ENCODE results near the gene TRMT10C.
"Not testable (repeated sequence)": the region's sequence is repeated elsewhere in the genome, so short reads cannot be mapped to it uniquely, and the experiment has no call there.

Gene TRMT10C

GRCh38 chr3:101561630-101562328, at the start of gene TRMT10C:
TRMT10C (plus strand) TSS chr3:101561868; CDS start chr3:101564782, 2,914 bp downstream.
- peak; percentile 78 for DNase-seq (ENCODE audit: low read depth)

DNA sequence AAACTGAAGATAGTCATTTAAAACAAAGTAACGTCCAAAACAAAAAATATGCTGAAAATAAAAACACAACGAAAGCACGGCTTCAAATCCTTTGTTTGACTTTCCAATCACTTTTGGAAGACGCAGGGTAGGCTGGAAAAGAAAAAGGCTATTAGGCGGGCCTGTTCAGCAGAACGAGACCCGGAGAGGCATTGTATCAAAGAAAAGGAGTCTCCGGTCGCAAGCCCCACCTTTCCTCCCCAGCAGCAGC, 49.3 kb upstream of the TRMT10C start:
- DNase-seq (ENCODE audit: low read depth), result no peak

DNA sequence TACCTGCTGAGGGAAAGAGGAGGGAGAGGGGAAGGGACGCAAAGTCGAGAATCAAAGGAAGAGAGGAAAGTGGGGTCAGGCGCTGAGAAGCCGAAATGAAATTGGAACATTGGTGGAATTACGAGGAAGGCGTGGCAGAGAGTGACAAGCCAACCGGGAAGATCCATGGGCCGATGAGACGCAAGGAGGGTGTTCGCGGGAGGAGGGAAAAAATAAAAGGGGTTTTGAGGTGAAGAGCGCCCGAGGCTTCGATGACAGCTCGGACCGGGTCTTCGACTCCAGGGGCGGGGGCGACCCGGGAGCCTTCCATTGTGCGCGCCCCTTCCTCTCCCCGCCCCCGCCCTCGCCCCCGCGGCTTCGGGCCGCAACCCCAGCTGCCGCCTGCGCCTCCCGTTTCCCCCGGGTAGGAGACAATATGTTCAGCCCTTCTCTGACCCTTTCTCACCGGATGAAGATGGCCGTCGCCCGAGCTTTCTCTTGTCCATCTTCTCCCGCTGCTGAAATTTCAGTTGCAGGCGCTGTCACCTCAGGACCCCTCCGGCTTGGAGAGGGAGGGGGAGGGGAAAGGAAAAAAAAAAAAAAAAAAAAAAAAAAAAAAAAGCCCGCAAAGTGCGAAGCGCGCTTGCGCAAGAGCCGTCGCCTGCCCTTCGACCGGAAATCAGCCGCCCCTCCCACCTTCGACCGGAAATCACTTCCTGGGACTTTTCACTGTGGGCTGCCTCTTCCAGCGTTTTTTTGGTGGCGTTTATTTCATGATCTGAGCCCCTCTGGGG, 48.8 kb upstream of the TRMT10C start, which contains the start of gene SENP7:
Gene SENP7 (minus strand): TSS at position 567 of the 773 bp plus-strand sequence. CDS start 82 bp downstream, at position 485.
- peak; percentile 57 for DNase-seq (ENCODE audit: low read depth)

GRCh38 chr3:101513419-101513986, 48.2 kb upstream of the TRMT10C start:
- DNase-seq (ENCODE audit: low read depth), result no peak

GRCh38 chr3:101518421-101518871, 43.2 kb upstream of the TRMT10C start:
- no peak for DNase-seq (ENCODE audit: low read depth)

DNA sequence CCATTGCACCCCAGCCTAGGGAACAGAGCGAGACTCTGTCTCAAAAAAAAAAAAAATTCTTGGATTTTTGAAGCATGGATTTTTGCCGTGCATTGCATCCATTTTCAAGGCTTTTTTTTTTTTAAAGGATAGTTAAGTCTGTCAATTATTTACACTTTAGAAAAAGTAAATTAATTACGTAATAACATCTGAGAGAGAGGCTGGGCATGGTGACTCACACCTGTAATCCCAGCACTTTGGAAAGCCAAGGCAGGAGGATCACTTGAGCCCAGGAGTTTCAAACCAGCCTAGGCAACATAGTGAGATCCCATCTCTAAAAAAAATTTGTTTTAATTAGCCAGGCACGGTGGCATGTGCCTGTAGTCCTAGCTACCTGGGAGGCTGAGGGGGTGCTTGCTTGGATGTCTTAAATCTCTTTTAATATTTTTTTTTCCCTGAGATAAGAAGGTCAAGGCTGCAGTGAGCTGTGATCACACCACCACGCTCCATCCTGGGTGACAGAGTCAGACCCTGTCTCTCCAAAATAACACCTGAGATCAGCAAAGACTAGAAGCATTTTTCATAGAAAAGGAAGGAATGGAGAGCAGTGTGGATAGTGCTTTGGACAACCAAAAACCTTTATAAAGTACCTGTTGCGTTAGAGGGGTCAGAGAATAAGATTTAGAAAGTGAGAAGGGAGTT, 41.8 kb upstream of the TRMT10C start:
- DNase-seq (ENCODE audit: low read depth), result no peak

DNA sequence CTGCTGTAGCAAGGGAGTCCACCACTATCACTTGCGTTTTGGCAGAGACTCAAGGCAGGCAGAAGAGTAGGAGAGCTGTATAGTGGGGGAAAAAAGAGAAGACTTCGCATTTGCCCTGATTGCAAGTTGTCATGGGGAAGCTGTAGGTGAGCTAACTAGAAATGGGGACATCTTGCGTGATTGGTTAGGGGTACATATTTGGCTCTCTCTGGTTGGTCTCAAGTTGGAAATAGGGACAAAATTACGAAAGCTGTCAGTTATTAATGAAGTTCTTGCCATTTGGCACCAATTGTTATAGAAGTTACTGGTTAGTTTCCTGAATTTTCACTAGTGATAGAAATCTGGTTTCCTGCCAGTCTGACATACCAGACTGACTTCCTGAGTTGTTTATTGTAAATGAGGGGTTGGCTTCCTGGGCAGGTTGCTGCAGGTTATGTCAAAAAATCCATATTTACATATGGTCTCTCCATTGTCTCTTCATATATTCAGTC, 40.4 kb upstream of the TRMT10C start:
- DNase-seq (ENCODE audit: low read depth), result no peak

- no peak for DNase-seq (ENCODE audit: low read depth)
Observed at GRCh38 chr3:101527441-101527840, 34.2 kb upstream of the TRMT10C start.

DNA sequence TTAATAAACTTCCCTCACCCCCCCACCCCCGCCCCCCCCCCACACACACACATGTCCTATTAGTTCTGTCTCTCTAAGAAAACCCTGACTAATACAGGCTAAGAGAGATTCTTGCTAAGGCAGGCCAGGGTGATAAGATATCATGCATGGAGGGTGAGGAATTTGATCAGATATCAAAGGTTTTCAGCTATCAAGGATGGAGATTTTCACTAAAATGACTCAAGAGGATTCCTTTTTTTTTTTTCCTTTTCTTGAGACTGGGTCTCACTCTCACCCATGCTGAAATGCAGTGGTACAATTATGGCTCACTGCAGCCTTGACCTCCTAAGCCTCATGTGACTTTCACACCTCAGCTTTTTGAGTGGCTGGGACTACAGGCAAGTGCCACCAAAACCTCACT, 33.8 kb upstream of the TRMT10C start:
- no peak for DNase-seq (ENCODE audit: low read depth)

DNA sequence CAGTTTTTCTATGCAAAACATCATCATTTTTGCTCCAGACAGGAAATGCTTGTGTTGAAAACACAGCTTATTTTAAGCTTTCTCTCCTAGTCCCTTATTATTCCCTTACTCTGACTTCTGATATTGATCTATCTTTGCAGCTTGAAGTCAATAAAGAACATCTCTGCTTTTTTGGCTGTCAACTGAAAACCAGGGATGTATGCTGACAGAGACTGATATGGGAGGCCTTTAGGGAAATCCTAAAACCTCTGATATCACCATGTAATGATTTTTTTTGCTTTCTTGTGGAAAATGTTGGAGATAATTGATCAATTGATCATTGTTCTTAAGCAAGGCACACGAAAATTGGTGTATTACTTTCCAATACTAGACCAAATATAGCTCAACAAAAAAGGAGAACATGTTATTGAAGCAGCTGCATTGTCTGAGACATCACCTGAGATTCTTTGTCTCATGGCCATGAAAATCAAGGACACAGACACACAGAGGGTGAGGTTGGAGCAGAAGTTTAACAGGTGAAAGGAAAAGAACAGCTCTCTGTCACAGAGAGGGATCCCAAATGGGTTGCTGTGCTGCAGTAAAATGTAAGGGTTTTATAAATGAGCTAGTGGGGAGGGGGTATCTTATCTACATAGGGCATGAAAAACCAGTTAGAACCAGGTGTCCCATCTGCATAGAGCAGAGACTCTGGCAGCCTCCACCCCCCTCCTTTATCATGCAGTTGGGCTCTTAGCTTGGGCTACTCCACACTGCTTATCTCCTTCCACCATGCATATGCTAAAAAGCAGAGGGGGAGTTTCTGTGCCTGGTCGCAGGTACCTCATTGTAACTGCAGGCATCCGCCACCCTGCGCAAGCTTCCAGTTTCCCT, 31.6 kb upstream of the TRMT10C start:
- no peak for DNase-seq (ENCODE audit: low read depth)

GRCh38 chr3:101530686-101531047, 31.0 kb upstream of the TRMT10C start:
- DNase-seq (ENCODE audit: low read depth), result no peak

DNA sequence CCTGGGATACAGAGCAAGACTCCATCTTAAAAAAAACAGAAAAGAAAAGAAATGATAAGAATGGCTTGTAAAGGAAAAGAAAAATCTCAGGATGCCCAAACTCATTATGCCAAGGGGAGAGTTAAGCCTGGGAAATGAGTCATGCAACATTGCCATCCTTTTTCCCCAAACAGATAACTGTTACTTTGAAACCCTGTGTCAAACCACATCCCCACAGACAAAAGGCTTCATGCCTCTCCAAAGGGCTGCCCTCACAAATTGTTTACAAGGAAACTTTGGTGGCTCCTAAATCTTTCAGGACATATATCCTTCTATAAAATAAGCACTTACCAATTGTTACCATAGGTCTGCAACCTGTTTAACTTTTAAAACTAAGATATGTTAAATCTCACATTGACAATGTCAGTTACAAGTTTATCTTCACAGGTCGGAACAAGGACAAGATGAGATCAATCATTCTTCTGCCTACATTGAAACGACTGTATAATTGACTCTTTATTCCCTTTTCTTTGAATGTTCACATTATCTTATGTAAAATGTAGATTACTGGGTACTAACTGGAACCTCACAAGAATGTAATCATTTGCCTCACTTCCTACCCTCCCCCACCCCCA, 30.1 kb upstream of the TRMT10C start:
- DNase-seq (ENCODE audit: low read depth), result no peak

DNA sequence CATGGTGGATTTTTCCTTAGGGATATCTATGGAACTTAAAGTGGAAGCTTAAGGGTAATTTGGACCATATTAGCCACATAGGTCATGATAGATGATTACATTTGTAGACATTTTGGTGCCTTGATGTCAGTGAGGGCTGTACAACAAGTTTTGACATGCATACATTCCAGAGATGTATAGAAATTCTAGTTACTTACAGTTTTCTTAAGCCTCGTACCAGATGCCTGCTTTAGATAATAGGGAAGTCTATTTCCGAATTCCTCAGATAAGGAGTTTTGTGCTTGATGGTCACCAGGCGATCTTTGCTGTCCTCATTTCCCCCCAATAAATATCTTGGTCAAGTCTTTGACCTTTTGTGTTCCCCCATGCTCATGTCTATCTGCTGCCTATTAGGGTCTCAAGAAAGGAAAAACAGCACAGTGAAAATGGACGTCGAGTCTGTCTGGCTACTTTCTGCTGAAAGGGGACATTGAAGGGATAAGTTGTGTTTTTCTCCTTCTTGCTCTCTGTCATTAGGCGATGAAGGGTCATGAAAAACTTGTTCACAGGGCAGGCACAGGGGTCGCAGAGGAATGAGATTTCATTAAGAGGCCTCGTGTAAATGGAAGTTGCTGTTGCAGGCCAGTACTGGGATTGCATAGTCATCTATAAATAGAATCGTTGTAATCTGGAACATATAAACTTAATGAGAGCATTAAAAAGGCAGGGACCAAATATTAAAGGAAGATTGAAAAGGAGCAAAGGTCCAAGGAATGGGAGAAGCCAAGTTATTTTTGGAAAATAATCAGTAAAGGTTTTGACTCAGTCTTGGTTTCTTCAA, 28.7 kb upstream of the TRMT10C start:
- DNase-seq (ENCODE audit: low read depth), result no peak

DNA sequence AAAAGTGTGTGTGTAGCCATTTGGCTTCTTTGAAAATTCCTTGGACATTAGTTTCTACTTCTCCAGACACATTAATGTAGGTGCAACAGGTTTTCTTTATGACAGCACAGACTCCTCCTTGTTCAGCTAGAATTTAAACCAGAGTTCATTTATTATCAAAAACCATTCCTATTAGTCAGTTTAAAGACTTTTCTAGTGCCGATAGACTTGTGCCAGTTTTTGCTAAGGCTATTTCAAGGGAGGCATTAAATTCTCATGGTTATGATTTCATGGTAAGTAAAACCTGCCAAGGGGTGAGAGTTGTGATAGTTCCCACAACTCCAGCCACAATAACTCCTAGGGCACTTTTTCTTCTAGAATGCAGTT, 28.1 kb upstream of the TRMT10C start:
- DNase-seq (ENCODE audit: low read depth), result no peak

DNA sequence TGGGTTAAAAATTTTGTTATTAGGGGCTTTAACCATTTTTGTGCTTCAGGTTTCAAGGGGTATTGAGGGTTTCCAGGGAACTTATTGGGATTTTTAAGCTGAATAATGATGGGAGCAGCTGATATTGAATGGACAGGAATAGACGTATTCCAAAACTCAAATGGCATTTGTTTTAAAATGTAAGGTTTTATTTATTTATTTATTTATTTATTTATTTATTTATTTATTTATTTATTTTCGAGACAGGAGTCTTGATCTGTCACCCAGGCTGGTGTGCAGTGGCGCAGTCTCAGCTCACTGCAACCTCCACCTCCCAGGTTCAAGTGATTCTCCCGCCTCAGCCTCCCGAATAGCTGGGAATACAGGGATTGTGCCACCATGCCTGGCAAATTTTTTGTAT, 26.4 kb upstream of the TRMT10C start:
- no peak for DNase-seq (ENCODE audit: low read depth)

GRCh38 chr3:101536266-101536665, 25.4 kb upstream of the TRMT10C start:
- DNase-seq (ENCODE audit: low read depth), result no peak

GRCh38 chr3:101536955-101537354, 24.7 kb upstream of the TRMT10C start:
- DNase-seq (ENCODE audit: low read depth), result not testable (repeated sequence)

DNA sequence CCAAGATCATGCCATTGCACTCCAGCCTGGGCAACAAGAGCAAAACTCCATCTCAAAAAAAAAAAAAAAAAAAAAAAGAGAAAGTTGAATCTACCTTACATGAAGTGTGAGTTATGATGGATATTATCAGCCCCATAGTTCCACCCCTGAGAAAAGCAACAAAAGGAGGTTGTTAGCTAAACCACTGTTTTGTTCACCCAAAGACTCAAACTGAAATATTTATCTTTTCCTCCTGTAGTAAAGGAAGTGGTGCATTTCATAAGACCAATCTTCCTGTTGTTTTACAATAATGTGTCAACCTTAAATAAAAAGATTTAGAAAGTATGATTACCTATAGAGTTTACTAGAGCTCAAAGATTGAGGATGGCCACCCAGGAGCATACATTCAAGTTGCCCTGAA, 18.7 kb upstream of the TRMT10C start:
- DNase-seq (ENCODE audit: low read depth), result no peak

- no peak for DNase-seq (ENCODE audit: low read depth)
Observed at GRCh38 chr3:101544161-101544850, 17.4 kb upstream of the TRMT10C start.
